HG03039 (cell line): ENCODE data around the gene ZNF385C.
"Not testable (repeated sequence)": the region's sequence is repeated elsewhere in the genome, so short reads cannot be mapped to it uniquely, and the experiment has no call there.

ENCODE experiments used
- ATAC-seq: cut with Tn5 transposase; IDR thresholded peaks from one replicate; pipeline ENCODE4 v1.9.1; 2021; ENCODE audit warnings: mild to moderate bottlenecking, moderate library complexity; ENCODE audit not compliant: unreplicated experiment

Gene ZNF385C, protein sequence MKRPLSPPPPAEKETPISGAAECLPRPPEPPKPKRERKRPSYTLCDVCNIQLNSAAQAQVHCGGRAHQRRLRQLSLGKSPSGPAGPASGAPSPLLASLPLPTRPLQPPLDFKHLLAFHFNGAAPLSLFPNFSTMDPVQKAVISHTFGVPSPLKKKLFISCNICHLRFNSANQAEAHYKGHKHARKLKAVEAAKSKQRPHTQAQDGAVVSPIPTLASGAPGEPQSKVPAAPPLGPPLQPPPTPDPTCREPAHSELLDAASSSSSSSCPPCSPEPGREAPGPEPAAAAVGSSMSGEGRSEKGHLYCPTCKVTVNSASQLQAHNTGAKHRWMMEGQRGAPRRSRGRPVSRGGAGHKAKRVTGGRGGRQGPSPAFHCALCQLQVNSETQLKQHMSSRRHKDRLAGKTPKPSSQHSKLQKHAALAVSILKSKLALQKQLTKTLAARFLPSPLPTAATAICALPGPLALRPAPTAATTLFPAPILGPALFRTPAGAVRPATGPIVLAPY

DNA sequence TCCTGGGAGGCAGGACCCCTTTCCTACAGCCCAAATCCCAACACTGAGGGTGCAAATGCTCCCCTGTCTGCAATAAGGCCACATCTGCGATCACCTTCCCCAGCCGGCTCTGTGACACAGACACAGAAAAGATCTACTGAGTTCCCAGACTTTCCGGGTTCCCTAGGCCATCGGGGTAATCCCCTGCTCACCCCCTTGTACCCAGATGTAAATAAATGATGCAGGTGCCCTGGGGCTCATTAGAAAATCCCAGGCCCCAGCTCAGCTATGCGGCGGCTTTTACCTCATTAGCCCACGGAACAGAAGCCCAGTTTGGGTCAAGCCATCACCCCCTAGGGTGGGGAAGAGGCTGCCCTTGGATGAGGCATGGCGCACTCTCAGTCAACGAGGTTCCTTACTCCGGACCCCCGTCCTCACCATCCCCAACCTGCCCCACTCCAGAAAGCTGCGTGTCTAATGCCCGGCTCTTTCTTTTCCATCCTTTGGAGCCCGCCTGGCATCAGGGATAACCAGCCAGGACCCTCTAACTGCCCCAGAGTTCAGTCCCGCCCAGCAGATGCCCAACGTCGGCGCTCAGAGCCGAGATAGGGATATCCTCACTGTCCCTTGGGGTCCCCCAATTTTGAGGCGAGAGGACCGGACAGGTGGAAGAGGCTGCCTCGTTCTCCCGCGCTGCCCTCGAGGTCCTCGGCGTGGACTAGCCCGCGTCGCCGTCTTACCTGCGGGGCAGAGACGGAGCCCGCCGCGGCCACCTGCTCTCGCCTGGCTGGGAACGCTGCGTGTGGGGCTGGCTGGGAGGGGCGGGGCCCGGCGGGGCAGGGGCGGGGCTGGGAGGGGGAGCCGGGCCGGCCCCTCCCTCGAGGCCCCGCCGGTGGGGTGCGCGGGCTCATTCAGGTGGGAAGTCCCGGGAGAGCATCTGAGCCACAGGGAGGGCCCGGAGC is at the start of gene ZNF385C:
Gene ZNF385C (minus strand): TSS at position 783 of the 941 bp plus-strand sequence. CDS start 35,417 bp downstream, outside the sequence.
- no peak for ATAC-seq

DNA sequence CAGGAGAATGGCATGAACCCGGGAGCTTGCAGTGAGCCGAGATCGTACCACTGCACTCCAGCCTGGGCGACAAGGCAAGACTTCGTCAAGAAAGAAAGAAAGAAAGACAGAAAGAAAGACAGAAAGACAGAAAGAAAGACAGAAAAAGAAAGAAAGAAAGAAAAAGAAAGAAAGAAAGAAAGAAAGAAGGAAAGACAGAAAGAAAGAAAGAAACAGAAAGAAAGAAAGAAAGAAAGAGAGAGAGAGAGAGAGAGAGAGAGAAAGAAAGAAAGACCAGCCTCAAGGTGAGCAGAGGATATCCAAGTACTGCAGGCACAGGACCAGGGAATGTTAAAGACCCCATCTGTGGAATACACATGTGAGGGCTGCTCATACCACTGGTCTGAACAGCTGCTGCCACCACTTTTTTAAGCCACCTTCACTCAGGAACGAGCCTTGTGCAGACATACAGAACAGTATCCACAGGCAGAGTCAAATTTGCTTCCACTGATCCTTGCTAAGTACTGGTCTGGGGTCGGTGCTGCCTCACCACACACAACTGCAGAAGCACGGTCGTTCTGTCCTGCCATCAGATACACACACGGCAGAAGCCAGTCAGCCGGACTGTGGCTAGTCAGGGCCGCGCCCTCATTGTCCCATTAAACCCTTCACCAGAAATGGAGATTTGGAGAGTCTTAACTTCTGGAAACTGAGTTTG is 48.8 kb upstream of the ZNF385C start:
- no peak for ATAC-seq

DNA sequence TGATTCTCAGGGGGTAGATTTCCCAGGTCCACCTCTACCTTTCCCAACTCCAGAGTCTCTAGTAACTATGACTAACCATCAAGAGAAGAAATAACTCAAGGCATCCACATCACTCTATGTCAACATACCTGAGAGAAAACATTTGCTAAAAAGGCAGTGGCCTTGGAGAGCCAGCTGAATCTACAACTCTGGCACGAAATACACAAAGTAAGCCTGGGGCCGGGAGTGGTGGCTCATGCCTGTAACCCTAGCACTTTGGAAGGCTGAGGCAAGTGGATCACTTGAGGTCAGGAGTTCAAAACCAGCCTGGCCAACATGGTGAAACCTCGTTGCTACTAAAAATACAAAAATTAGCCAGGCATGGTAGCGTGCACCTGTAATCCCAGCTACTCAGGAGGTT is 44.9 kb upstream of the ZNF385C start:
- ATAC-seq: not testable (repeated sequence)

DNA sequence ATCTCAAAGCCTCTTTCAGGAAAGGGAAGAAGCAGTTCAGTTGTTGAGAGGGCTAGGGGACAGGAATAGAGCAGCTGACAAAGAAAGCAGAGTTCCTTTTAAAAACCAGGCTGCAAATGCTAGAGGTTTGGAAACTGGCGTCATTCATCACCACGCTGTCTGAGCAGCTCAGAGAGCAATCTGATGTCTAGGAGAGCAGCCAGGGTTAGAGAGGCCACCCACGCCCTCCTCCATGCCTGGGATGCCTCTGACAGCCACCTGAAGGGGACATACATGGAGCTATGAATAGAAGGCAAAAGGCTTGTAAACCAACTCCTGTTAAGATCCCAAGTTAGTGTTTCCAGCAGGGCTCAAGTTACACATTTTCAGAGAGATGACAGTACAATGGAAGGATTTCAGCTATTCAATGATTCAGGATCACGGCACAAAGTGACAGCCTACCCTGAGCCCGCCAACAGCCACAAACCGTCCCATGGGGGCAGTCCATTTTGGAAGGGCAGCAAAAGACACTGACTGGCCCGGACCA is 44.2 kb upstream of the ZNF385C start:
- ATAC-seq: no peak

DNA sequence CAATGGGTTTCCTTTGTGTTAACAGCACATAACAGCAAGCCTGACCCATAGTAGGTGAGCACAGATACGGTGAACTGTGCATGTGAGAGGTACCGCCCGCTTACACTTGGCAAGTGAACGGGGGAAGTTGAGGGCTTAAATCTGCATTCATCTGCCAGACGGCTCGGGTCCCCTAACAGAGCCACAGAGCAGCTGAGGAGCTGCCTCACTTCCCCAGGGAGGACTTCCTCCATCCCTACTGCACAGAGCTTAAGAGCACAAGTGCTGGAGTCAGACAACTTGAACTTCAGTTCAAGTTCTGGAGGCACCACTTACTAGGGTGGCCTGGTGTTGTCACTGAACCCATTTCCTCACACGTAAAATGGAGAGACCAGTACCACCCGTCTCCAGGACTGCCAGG is 43.1 kb upstream of the ZNF385C start:
- ATAC-seq: no peak

DNA sequence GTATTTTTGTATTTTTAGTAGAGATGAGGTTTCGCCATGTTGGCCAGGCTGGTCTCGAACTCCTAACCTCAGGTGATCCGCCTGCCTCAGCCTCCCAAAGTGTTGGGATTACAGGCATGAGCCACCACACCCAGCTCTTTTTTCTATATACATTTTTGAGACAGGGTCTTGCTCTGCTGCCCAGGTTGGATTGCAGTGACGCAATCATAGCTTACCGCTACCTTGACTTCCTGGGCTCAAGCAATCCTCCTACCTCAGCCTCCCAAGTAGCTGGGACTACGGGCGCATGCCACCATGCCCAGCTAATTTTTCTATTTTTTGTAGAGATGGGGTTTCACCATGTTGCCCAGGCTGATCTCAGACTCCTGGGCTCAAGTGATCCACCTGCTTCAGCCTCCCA is 42.4 kb upstream of the ZNF385C start:
- not testable (repeated sequence) for ATAC-seq

DNA sequence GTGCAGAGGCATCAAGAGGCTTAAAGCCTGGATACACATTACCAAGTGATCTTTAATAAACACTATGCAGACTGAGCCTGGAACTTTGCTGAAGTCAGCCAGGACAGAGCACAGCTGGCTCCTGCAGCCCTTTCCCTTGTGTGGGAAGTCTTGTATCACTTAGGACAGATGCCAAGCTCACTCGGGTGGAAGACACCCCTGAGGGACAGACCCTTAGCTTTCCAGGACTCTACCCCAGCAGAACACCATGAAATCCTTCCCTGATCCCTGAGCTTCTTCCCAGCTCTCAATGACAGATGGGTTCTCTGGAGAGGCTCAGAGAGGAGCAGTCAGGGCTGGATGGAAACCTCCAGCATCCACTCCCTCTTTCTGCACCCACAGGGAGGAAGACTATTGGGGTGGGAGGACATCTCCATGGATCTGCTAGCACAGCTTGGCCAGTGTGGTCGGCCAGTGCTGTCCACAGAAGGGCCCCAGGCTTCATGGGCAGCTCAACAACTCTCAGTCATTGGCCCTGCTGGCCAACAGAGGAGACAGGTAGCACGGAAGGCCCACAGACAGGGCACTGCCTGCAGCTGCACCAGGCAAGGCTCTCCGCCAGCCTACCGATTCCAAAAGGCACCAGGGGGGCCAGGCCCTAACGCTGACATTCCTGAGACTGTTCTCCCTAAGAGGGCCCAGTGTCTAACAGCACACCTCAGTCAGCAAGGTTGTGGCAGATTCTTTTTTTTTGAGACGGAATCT is 40.6 kb upstream of the ZNF385C start:
- no peak for ATAC-seq

DNA sequence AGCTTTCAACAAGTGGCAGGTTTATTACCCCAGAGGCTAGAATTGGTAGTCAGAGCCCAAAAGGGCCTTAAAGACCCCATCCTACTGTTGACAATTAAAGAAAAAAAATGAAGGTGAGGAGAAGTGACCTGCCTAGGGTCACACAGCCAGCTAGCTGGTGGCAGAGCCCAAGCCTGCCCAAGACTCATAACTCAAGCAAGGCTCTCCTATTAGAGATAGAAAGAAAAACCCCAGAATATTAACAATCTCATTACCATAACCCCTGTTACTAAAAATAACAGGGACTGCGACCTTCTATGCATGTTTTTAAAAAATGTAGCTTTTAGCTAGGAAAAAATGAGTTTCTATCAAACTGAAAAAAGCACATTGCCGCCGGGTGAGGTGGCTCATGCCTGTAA is 38.4 kb upstream of the ZNF385C start:
- ATAC-seq: no peak

DNA sequence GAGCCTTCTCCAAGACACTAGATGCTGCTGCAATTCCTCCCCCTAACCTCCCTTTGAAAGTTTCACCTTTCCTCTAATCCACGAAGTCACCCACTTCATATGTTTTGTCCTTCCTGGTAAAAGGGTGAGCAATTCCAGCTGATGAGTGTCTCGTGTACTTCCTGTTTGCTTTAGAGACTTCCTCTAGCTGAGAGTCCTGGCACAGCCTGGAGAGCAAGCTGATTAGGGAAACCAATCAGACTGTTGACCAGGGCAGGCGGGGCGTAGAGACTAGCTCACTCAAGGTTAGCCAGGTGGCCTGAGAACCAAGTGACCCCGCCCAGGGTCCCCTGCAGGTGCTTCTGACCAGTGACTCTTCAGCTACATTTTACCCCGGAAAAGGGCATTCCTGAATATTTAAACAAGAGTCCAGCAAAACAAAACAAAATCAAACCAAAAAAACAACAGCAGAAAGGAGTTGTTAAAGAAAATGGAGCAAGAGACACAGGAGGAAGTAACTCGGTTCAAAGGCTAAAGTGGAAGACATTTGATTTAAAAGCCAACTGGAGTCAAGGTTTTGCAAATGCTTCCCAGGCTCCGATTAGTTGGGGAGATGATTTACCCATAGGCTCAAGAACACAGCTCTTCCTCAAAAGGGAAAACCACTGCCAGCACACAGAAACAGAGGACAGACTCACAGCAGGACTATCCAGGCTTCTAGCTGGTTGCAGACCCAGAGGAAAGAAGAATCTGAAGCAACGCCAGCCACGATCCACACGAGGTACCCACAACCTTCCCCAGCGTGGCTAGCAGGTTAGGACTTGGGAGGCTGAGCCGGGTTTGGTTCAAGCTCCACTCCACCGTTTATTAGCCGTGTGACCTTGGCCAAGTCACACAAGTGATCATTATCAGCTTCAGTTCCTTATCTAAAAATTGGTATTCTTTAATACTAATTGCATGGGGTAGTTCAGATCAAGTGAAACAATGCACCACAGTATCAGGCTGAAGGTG is 37.7 kb upstream of the ZNF385C start:
- no peak for ATAC-seq

DNA sequence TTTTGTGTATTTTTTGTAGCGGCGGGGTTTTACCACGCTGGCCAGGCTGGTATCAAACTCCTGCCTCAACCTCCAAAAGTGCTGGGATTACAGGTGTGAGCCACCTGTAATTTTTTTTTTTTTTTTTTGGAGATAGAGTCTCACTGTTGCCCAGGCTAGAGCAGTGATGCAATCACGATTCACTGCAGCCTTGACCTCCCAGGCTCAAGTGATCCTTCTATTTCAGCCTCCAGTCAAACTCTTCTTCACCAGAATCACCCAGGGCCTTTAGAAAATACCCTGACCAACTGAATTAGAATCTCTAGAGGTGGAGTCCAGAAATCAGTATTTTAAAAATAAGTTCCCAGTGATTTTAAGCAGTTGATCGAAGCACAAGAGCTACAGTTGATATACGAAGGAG is 36.9 kb upstream of the ZNF385C start:
- no peak for ATAC-seq

DNA sequence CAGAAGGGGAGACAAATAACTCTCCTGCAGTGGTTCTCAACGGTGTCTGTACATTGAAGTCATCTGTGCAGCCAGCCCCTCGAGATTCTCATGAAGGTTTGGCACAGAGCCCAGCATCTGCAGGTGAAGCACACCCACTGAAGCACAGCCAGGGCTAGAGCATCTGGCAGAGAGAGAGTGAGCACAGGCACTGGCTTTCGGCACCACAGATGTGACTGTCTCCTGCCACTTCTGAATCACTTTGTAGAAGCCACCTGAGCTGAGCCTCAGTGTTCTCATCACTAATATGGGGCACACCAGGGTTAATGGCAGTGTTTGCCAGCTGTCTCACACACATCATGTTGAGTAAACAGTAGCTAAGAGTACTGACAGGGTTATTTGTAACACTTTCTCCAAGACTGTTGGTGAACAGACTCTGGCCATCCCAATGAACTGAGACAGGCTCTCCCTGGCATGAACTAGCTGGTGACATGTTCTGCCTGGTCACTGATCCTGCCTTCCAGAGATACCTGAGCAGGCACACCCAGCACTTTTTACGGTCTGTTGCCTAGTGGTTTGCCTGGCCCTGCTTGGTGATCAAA is 35.3 kb upstream of the ZNF385C start:
- ATAC-seq: no peak

DNA sequence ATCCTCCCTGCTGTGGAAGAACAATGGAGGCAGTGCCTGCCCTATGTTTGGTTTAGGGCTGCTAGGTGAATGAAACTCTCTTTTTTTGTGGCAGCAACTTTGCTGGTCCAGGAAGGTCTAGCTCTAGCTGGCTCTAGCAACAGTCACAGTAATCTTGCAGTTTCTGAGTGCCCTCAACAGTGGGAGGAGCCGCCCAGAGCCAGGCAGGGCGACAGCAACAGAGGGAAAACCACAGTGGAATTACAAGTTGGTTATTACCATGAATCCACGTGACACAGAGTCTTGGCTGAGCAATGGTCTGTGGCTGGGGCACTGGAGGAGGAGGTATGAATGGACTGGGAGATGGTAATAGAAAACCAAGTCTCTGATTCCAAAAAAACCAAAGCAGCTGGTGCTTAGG is 34.7 kb upstream of the ZNF385C start:
- ATAC-seq: no peak

DNA sequence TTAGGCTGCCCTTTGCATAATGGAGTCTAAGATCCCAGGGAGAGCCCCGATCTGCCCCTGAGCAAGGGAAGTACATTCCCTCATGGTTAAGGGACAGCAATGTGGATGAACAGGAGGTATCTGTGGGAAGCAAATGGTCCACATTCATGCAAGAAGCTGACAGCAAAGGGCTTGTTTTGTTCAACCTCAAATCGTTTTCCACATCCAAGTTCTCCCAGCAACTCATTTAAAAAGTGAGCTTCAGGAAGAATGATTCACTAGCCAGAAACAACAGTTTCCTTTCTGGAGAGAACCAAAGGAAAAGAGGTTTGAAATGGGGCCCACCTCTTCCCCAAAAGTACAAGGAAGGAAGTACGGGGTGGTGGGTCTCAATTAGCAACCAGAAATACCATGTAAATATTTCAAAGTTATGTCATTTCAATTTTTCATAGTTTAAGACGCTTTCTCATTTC is 33.7 kb upstream of the ZNF385C start:
- ATAC-seq: no peak

DNA sequence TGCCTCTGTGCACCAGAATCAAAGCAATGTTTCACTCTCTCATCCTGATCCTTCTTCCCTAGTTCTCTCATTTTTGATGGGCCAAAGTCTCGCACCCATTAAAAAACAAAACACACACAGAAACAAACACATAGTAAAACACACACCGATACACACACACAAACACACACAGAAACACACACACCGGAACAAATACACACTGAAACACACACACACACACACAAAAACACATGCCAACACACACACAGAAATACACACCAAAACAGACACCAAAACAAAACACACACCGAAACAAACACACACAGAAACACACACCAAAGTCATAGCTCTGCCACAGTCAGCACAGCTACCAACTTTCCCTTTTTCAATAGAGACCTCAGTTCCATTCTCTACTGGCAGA is 33.0 kb upstream of the ZNF385C start:
- ATAC-seq: no peak

DNA sequence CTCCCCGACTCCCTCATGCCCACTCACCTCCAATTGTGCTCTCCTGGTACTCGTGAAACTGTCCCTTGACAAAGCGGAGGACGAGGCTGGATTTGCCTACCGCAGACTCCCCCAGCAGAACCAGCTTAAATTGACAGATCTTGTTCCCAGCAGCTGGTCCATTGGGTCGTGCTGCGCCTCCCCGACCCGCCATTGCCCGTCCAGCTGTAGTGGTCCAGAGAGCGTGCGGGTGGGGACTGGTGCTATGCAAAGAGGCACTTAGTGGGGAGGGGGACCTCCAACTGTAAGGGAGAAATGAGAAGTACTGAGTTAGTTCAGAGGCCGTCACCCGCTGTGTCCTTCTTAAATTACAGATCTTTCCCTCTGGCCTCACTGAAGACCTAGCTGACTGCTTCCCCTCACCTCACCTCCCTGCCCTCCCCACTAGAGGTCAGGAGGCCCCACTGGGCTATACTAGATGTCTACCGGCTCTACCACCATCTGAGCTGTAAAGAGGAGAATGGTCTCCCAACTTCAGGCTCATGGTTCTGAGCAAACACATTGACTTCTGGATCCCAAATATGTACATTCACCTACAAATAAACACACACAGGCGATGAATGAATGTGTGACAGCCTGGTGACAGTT is 32.1 kb upstream of the ZNF385C start:
- ATAC-seq: no peak

DNA sequence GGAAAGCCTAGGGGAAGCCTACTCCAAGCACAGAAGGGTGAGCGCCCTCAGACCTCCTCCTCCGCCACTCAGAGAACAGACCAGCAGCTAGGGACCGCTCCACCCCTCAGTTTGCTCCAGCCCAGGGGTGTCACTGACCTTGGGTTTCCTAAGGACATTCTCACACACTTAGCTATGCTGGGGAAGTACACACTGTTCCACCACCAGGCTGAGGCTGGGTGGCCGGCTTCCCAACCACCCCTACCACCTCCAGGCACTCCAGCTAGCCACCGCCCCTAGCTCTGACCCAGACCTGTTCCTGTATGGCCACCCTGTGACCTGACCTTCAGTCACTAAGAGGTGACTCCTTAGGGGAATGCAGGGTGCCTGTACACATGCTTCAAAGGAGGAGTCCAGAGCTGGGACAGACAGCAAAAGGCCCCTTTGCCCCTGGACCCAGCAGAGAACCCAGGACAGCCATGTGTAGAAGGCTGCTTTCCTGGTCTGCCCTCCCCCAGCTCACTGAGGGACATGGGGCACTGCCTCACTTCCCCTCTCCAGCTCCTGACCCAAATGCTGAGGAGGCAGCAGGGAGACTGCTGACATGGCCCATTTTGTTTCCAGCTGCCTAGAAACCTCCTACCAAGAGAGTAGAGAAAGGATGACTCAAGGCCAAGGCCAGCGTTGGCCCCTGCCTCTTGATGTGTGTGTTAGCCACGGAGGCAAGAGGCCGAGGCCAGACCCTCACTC is 31.0 kb upstream of the ZNF385C start:
- no peak for ATAC-seq

DNA sequence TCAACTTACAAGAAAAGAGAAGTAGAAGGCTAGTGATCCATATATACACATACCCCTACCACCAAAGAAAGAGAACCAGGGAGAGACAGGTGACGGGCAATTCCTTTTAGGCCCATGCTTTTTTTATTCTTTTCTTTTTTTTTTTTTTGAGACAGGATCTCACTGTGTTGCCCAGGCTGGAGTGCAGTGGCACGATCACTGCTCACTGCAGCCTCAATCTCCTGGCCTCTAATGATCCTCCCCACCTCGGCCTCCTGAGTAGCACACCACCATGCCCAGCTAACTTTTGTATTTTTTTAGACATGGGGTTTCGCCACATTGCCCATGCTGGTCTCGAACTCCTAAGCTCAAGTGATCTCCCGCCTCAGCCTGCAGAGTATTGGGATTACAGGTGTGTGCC is 29.1 kb upstream of the ZNF385C start:
- ATAC-seq: no peak
